Cardiac muscle cell (in vitro differentiated cells and primary cell): ENCODE measurements around the gene PINK1. TPM values are rescaled to one million over a fixed set of nuclear protein-coding genes. Genes with fewer than 3 reads are reported as not detected.
"Not testable (repeated sequence)": the region's sequence is repeated elsewhere in the genome, so short reads cannot be mapped to it uniquely, and the experiment has no call there.

Source experiments
- DNase-seq, 2 donors: peaks; one replicate each; pipeline versions ENCODE4 v3.0.0 to v3.0.0-alpha.2; 2010 to 2017; ENCODE audit warnings: low read depth in 1 of 2, low spot score in 1 of 2
- H3K27ac ChIP-seq: fragments of 200-600 bp; sonication (generic); 2 replicates; pipeline ENCODE4 v1.5.1; 2016
- H3K27me3 ChIP-seq: fragments of 200-600 bp; sonication (generic); 2 replicates; pipeline ENCODE4 v1.6.0; 2016; ENCODE audit warnings: control low read depth
- H3K36me3 ChIP-seq: fragments of 200-600 bp; sonication (generic); 2 replicates; pipeline ENCODE4 v1.5.1; 2016; ENCODE audit warnings: control low read depth
- H3K4me1 ChIP-seq: fragments of 200-600 bp; sonication (generic); 2 replicates; pipeline ENCODE4 v1.8.1; 2017; ENCODE audit warnings: low read depth, mild to moderate bottlenecking, mixed run types
- H3K4me3 ChIP-seq: fragments of 200-600 bp; sonication (generic); 2 replicates; pipeline ENCODE4 v1.5.1; 2016; ENCODE audit warnings: mild to moderate bottlenecking
- H3K9me3 ChIP-seq: fragments of 200-600 bp; sonication (generic); 2 replicates; pipeline ENCODE4 v1.5.1; 2017; ENCODE audit warnings: low read depth, mild to moderate bottlenecking, control low read depth
- CTCF ChIP-seq: IDR thresholded peaks from 2 replicates; pipeline ENCODE4 v1.5.1; 2012; ENCODE audit warnings: low read depth, mild to moderate bottlenecking, low read length
- polyA plus RNA-seq: library from polyadenylated mRNA; unstranded; fragments of >200 nt; fragmentation: Nextera tagmentation; extraction: Ambion mirVana; gene quantifications from 2 replicates; pipeline ENCODE4 v1.2.1, GENCODE V29; 2016
- total RNA-seq: library from RNA; depleted of rRNA; stranded (reverse); fragments of >200 nt; gene quantifications from 2 replicates; pipeline ENCODE4 v1.2.3, GENCODE V29; 2016

PINK1 gene
- total and polyA plus RNA-seq, 2 experiments from 2014 or later = 135 to 179 TPM

- no peak overlapping the region for H3K27ac ChIP-seq
- no peaks in the 10 kb centered on the region for H3K4me1 ChIP-seq
- H3K4me3 ChIP-seq = no peak overlapping the region
- no peak for DNase-seq
- no peaks in the 10 kb centered on the region for H3K36me3 ChIP-seq
- H3K9me3 ChIP-seq = no peaks in the 10 kb centered on the region
- no peaks in the 10 kb centered on the region for H3K27me3 ChIP-seq
- no peak for TF ChIP-seq CTCF
Observed at GRCh38 chr1:20670936-20671335, 37.7 kb downstream of the PINK1 start.

GRCh38 chr1:20672265-20672632, 39.0 kb downstream of the PINK1 start:
- H3K4me1 ChIP-seq = no peaks in the 10 kb centered on the region
- no peak for TF ChIP-seq CTCF
- no peak overlapping the region for H3K4me3 ChIP-seq
- no peaks in the 10 kb centered on the region for H3K36me3 ChIP-seq
- no peaks in the 10 kb centered on the region for H3K27me3 ChIP-seq
- H3K9me3 ChIP-seq = no peaks in the 10 kb centered on the region
- DNase-seq = no peak
- H3K27ac ChIP-seq = no peak overlapping the region

- not testable (repeated sequence) for H3K27ac ChIP-seq, H3K36me3 ChIP-seq, H3K27me3 ChIP-seq, H3K9me3 ChIP-seq, H3K4me1 ChIP-seq, H3K4me3 ChIP-seq, DNase-seq
Observed at GRCh38 chr1:20673626-20674025, 40.4 kb downstream of the PINK1 start.

- H3K27me3 ChIP-seq = no peaks in the 10 kb centered on the region
- no peak for TF ChIP-seq CTCF
- no peak overlapping the region for H3K27ac ChIP-seq
- H3K4me3 ChIP-seq = no peak overlapping the region
- H3K9me3 ChIP-seq = no peaks in the 10 kb centered on the region
- no peak for DNase-seq
- H3K36me3 ChIP-seq = no peaks in the 10 kb centered on the region
- H3K4me1 ChIP-seq = no peaks in the 10 kb centered on the region
Observed at GRCh38 chr1:20678599-20678998, 45.3 kb downstream of the PINK1 start.

GRCh38 chr1:20680269-20680668, 47.0 kb downstream of the PINK1 start:
- H3K27me3 ChIP-seq = no peaks in the 10 kb centered on the region
- no peaks in the 10 kb centered on the region for H3K36me3 ChIP-seq
- DNase-seq = no peak
- TF ChIP-seq CTCF = no peak
- no peak overlapping the region for H3K27ac ChIP-seq
- H3K9me3 ChIP-seq = no peaks in the 10 kb centered on the region
- H3K4me1 ChIP-seq = no peaks in the 10 kb centered on the region
- no peak overlapping the region for H3K4me3 ChIP-seq

GRCh38 chr1:20681999-20682398, 48.7 kb downstream of the PINK1 start:
- H3K27me3 ChIP-seq = no peaks in the 10 kb centered on the region
- TF ChIP-seq CTCF = no peak
- H3K4me3 ChIP-seq = no peak overlapping the region
- H3K36me3 ChIP-seq = no peaks in the 10 kb centered on the region
- no peaks in the 10 kb centered on the region for H3K4me1 ChIP-seq
- H3K27ac ChIP-seq = no peak overlapping the region
- no peaks in the 10 kb centered on the region for H3K9me3 ChIP-seq
- DNase-seq = no peak
